ENCODE results near the gene GPR55. TPM values are rescaled to one million over a fixed set of nuclear protein-coding genes. Genes with fewer than 3 reads are reported as not detected.

The GPR55 gene
- polyA plus RNA-seq, 1 donor from 2014 or later: not detected

- Histone ChIP-seq H3K36me3 (ENCODE audit: insufficient read depth, low read length) (no peaks in the 10 kb centered on the region), H2AFZ (ENCODE audit: low read depth, low read length) (no peak overlapping the region), H4K20me1 (ENCODE audit: insufficient read depth) (no peaks in the 10 kb centered on the region), H3K9me3 (ENCODE audit: low read length) (no peaks in the 10 kb centered on the region), H3K4me3 (ENCODE audit: low read length) (no peak overlapping the region), H3K9me2 (ENCODE audit: insufficient read depth, low read length) (no peaks in the 10 kb centered on the region), H3K27ac (ENCODE audit: low read length) (no peak overlapping the region), H3K4me2 (ENCODE audit: low read length) (no peak overlapping the region), H3F3A (ENCODE audit: insufficient read depth, low read length, poor library complexity, severe bottlenecking) (no peaks in the 10 kb centered on the region), H3K27me3 (ENCODE audit: insufficient read depth, low read depth, low read length) (no peaks in the 10 kb centered on the region), H3K79me2 (replicated peaks; ENCODE audit: insufficient read depth, low read length) (no peaks in the 10 kb centered on the region), H3K9ac (ENCODE audit: low read length) (no peak overlapping the region)
- no peak for TF ChIP-seq SMC3 (conservative IDR thresholded peaks at IDR 0.05; ENCODE audit: poor library complexity)
Observed at GRCh38 chr2:230919681-230920080, 5.4 kb downstream of the GPR55 start.

- Histone ChIP-seq H3K9me2 (ENCODE audit: insufficient read depth, low read length) (no peaks in the 10 kb centered on the region), H3K27ac (ENCODE audit: low read length) (no peak overlapping the region), H3K27me3 (ENCODE audit: insufficient read depth, low read depth, low read length) (no peaks in the 10 kb centered on the region), H3K4me2 (ENCODE audit: low read length) (no peak overlapping the region), H3F3A (ENCODE audit: insufficient read depth, low read length, poor library complexity, severe bottlenecking) (no peaks in the 10 kb centered on the region), H3K79me2 (replicated peaks; ENCODE audit: insufficient read depth, low read length) (no peaks in the 10 kb centered on the region), H3K4me3 (ENCODE audit: low read length) (no peak overlapping the region), H3K9ac (ENCODE audit: low read length) (no peak overlapping the region), H3K36me3 (ENCODE audit: insufficient read depth, low read length) (no peaks in the 10 kb centered on the region), H4K20me1 (ENCODE audit: insufficient read depth) (no peaks in the 10 kb centered on the region), H3K9me3 (ENCODE audit: low read length) (no peaks in the 10 kb centered on the region), H2AFZ (ENCODE audit: low read depth, low read length) (no peak overlapping the region)
- TF ChIP-seq POLR2AphosphoS5 (IDR thresholded peaks at IDR 0.05) (no peak), EZH2 (IDR thresholded peaks at IDR 0.05; ENCODE audit: borderline replicate concordance, insufficient read depth, low read length, poor library complexity, severe bottlenecking) (no peak), REST (IDR thresholded peaks at IDR 0.05; ENCODE audit: borderline replicate concordance) (no peak), TAF1 (IDR thresholded peaks at IDR 0.05; ENCODE audit: low read depth) (no peak), MXI1 (conservative IDR thresholded peaks at IDR 0.05; ENCODE audit: poor library complexity, severe bottlenecking) (no peak), RAD21 (conservative IDR thresholded peaks at IDR 0.05) (no peak), EP300 (conservative IDR thresholded peaks at IDR 0.05; ENCODE audit: poor library complexity, severe bottlenecking) (no peak), SMC3 (conservative IDR thresholded peaks at IDR 0.05; ENCODE audit: poor library complexity) (no peak)
- TF ChIP-seq, protein P1, sequence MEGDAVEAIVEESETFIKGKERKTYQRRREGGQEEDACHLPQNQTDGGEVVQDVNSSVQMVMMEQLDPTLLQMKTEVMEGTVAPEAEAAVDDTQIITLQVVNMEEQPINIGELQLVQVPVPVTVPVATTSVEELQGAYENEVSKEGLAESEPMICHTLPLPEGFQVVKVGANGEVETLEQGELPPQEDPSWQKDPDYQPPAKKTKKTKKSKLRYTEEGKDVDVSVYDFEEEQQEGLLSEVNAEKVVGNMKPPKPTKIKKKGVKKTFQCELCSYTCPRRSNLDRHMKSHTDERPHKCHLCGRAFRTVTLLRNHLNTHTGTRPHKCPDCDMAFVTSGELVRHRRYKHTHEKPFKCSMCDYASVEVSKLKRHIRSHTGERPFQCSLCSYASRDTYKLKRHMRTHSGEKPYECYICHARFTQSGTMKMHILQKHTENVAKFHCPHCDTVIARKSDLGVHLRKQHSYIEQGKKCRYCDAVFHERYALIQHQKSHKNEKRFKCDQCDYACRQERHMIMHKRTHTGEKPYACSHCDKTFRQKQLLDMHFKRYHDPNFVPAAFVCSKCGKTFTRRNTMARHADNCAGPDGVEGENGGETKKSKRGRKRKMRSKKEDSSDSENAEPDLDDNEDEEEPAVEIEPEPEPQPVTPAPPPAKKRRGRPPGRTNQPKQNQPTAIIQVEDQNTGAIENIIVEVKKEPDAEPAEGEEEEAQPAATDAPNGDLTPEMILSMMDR (IDR thresholded peaks at IDR 0.05; ENCODE audit: poor library complexity, severe bottlenecking): no peak
Observed at GRCh38 chr2:230919240-230919639, 5.8 kb downstream of the GPR55 start.

DNA sequence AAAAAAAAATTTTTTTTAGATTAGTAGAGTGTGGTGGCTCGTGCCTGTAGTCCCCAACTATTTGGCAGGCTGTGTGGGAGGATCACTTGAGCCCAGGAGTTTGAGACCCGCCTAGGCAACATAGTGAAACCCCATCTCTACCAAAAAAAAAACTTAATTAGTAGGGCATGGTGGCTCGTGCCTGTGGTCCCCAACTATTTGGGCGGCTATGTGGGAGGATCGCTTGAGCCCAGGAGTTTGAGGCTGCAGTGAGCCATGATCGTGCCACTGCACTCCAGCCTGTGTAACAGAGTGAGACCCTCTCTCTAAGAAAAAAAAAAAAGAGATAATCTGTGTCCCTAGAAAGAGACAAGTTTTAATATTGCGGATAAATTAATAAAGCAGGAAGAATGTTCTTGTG lies 8.8 kb downstream of the GPR55 start:
- Histone ChIP-seq H3K27me3 (ENCODE audit: insufficient read depth, low read depth, low read length) (no peaks in the 10 kb centered on the region), H3F3A (ENCODE audit: insufficient read depth, low read length, poor library complexity, severe bottlenecking) (no peaks in the 10 kb centered on the region), H3K79me2 (replicated peaks; ENCODE audit: insufficient read depth, low read length) (no peaks in the 10 kb centered on the region), H3K4me3 (ENCODE audit: low read length) (no peak overlapping the region), H2AFZ (ENCODE audit: low read depth, low read length) (no peak overlapping the region), H3K9me2 (ENCODE audit: insufficient read depth, low read length) (no peaks in the 10 kb centered on the region), H3K27ac (ENCODE audit: low read length) (no peak overlapping the region), H3K9ac (ENCODE audit: low read length) (no peak overlapping the region), H3K9me3 (ENCODE audit: low read length) (no peaks in the 10 kb centered on the region), H3K4me2 (ENCODE audit: low read length) (no peak overlapping the region), H3K36me3 (ENCODE audit: insufficient read depth, low read length) (no peaks in the 10 kb centered on the region), H4K20me1 (ENCODE audit: insufficient read depth) (no peaks in the 10 kb centered on the region)
- no peak for TF ChIP-seq TAF1 (IDR thresholded peaks at IDR 0.05; ENCODE audit: low read depth)
- no peak for TF ChIP-seq SMC3 (conservative IDR thresholded peaks at IDR 0.05; ENCODE audit: poor library complexity)
- TF ChIP-seq REST (IDR thresholded peaks at IDR 0.05; ENCODE audit: borderline replicate concordance): no peak
- TF ChIP-seq MXI1 (conservative IDR thresholded peaks at IDR 0.05; ENCODE audit: poor library complexity, severe bottlenecking): no peak
- TF ChIP-seq EZH2 (IDR thresholded peaks at IDR 0.05; ENCODE audit: borderline replicate concordance, insufficient read depth, low read length, poor library complexity, severe bottlenecking): no peak
- no peak for TF ChIP-seq EP300 (conservative IDR thresholded peaks at IDR 0.05; ENCODE audit: poor library complexity, severe bottlenecking)
- TF ChIP-seq, protein P1 (IDR thresholded peaks at IDR 0.05; ENCODE audit: poor library complexity, severe bottlenecking): no peak
- no peak for TF ChIP-seq RAD21 (conservative IDR thresholded peaks at IDR 0.05)
- TF ChIP-seq POLR2AphosphoS5 (IDR thresholded peaks at IDR 0.05): no peak

Data from neural cell (in vitro differentiated cells).